HPDE6-E6E7 (cell line): ENCODE results near the gene HOXC10.

Experiments
- DNase-seq: peaks from one replicate; pipeline ENCODE4 v3.0.0; 2011; ENCODE audit warnings: missing footprints; ENCODE audit errors: extremely low spot score

Gene HOXC10

GRCh38 chr12:54029529-54030441, 44.8 kb downstream of the HOXC10 start:
- no peak for DNase-seq

- no peak for DNase-seq
These were observed 45.5 kb downstream of the HOXC10 start for GRCh38 chr12:54030442-54030801.

GRCh38 chr12:54030889-54031471, 46.0 kb downstream of the HOXC10 start:
- no peak for DNase-seq

- no peak for DNase-seq
These were observed 46.5 kb downstream of the HOXC10 start for GRCh38 chr12:54031480-54031879.

GRCh38 chr12:54032086-54032619, 47.2 kb downstream of the HOXC10 start:
- no peak for DNase-seq

GRCh38 chr12:54032627-54033100, 47.7 kb downstream of the HOXC10 start, which contains the start of gene HOXC5:
TSS of gene HOXC5 (plus strand) at chr12:54033050. CDS start at chr12:54033123, 73 bp downstream.
- peak; percentile 52 for DNase-seq

GRCh38 chr12:54033106-54033979, 48.4 kb downstream of the HOXC10 start:
- DNase-seq = no peak

- no peak for DNase-seq
These were observed 49.2 kb downstream of the HOXC10 start for GRCh38 chr12:54033980-54034784.

GRCh38 chr12:54034785-54035310, 49.9 kb downstream of the HOXC10 start:
- DNase-seq = no peak

- no peak for DNase-seq
These were observed 50.8 kb downstream of the HOXC10 start for GRCh38 chr12:54035568-54036264.

- no peak for DNase-seq
These were observed 51.8 kb downstream of the HOXC10 start for GRCh38 chr12:54036620-54037359.

GRCh38 chr12:54037360-54038283, 52.7 kb downstream of the HOXC10 start:
- DNase-seq = no peak

GRCh38 chr12:54038284-54038870, 53.4 kb downstream of the HOXC10 start:
- no peak for DNase-seq

GRCh38 chr12:54038871-54039414, 54.0 kb downstream of the HOXC10 start:
- DNase-seq = no peak

GRCh38 chr12:54039417-54040147, 54.6 kb downstream of the HOXC10 start:
- no peak for DNase-seq
